Measurements from ENCODE around the gene DPYD. TPM values are rescaled to one million over a fixed set of nuclear protein-coding genes. Genes with fewer than 3 reads are reported as not detected.
"Not testable (repeated sequence)": the region's sequence is repeated elsewhere in the genome, so short reads cannot be mapped to it uniquely, and the experiment has no call there.

The DPYD gene
- polyA plus RNA-seq, 4 donors: 11.4 to 44.8 (median 16.7) TPM

DNA sequence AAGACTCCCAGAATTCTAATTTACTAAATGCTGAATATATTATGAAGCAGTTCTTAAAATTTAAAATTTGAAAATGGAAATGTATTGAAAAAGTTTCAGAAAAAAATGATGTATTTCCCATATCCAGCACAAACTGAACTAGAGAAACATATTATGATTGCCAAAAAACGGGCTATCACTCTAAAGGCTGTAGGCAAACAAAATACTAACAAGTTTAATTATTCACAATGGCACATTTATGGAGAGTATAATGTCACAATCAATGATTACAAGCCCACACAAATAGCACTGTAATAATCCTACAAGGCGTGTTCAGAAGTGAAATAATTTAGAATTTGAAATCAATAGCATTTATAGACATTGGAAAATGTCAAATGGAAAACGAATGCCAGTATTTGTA is 667.9 kb downstream of the DPYD start:
- DNase-seq (ENCODE audit: low read depth in 4 of 4, low spot score in 3 of 4): no peak

DNA sequence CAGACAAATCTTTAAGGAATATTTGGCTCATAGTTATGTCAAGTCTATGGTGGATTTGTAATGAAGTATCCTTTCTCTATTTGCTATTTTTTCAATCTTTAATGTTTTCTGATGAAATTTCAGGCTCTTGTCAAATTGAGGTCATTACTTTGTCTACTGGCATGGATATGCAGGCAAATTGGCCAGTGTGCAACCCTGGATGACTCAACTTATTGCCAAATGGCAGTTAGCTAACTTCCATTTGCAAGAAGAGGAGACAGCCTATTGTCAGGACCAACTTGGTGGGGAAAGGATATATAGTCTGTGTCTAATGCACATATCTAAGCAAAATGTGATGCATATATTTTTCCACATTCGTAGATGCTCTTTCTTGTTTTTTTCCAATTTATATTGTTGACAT is 668.8 kb downstream of the DPYD start:
- DNase-seq (ENCODE audit: low read depth in 4 of 4, low spot score in 3 of 4): no peak

DNA sequence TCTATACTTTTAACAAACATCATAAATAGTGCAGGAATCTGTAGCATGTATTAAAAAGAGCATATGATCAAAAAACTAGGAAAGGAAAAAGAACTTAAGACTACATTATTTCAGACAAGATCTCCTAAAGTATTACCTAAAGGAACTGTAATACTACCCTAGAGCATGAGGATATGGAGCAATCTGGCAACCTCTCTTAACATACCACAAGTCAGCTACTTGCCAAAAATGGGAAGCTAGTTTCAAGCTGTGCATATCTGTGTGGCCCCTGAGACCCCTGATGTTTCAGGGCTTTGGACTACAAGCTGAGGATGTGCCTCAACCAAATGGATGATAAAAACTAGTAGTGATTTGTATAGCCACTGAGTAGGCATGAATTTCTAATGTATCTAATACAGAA is 673.6 kb downstream of the DPYD start:
- DNase-seq (ENCODE audit: low read depth in 4 of 4, low spot score in 3 of 4): no peak

DNA sequence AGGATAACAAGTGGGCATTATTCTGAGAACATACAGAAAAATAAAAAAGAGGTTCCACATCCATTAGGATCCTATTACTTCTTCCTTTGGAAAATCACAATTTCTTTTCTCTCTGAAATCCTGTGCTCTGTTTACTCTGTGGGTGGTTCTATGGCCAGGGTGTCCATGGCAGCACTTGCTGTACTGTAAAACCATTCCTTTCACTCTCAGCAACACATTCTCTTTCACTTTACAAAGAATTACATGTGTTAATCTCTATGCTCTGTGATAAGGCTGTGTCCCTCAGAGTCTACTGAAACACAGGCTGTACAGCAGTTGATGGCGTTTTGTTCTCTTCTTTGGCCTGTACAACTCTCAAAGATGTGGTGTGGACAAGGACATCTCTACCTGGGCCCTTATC is 675.2 kb downstream of the DPYD start:
- DNase-seq (ENCODE audit: low read depth in 4 of 4, low spot score in 3 of 4): no peak

DNA sequence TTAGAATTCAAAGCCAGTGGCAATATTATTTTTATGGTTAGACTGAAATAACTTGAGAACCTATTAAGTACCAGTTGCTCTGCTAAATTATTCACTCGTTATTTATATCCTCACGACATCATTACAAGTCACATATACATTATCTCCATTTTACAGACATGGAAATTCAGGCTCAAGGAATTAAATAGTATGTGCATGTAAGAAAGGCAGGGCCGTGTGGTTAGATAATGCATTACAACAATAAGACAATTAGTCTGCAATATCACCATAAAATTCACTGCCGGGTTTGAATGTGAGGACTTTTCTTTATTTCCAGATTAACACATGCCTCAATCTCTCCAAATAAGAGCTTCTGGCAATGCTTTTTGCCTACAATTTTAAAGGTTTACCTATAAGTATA is 675.8 kb downstream of the DPYD start:
- DNase-seq (ENCODE audit: low read depth in 4 of 4, low spot score in 3 of 4): no peak

DNA sequence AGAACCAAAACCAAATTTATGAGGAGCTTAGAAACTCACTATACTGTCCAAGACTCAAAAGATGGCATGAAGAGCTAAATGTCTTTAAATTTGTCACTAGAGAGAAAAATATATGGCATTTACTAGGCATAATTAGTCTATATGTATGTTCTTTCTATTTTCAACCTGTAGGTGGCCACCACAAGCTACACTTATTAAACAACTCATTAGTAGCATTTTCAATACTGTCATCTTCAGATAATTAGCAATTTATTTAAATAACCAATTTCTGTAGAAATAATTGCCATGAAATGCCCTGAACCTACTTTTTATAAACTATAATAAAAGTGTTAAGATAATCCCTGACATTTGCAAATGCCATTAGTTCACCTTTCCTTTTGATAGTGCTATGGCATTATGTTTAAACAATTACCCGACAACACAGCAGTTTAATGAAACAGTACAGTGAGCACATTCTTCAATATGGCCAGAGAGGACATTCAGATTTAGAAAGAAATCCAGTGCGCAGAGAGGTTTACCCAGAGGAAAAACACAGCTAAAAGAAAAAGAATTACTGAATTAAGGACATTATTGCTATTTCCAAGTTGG is 676.8 kb downstream of the DPYD start:
- no peak for DNase-seq (ENCODE audit: low read depth in 4 of 4, low spot score in 3 of 4)

DNA sequence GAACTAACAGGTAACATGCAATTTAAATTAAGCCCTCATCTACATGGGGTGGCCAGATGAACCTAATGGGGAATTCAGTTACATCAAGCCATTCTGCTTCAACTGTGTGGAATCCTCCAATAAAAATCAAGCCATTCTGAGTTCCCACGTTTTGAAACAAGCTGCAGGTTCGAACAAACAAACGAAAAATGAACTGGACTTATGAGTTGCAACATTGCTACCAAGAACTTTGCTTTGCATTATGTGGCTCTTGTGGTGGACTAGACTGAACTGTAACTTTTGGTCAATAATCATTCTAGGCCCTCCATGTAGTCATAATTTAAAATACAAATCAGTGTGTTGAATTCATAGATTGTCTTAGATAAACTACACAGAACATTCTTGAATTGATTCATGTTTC is 682.0 kb downstream of the DPYD start:
- DNase-seq (ENCODE audit: low read depth in 4 of 4, low spot score in 3 of 4): no peak

DNA sequence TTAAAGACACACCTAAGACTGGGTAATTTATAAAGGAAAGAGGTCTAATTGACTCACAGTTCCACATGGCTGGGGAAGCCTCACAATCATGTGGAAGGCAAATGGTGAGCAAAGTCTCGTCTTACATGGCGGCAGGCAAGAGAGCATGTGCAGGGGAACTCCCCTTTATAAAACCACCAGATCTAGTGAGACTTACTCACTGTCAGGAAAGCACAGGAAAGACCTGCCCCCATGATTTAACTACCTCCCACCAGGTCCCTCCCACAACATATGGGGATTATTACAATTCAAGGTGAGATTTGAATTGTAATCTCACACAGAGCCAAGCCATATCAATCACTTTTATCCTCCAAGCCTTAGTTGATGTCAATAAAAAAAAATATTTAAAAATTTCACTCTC is 689.5 kb downstream of the DPYD start:
- DNase-seq (ENCODE audit: low read depth in 4 of 4, low spot score in 3 of 4): not testable (repeated sequence)

DNA sequence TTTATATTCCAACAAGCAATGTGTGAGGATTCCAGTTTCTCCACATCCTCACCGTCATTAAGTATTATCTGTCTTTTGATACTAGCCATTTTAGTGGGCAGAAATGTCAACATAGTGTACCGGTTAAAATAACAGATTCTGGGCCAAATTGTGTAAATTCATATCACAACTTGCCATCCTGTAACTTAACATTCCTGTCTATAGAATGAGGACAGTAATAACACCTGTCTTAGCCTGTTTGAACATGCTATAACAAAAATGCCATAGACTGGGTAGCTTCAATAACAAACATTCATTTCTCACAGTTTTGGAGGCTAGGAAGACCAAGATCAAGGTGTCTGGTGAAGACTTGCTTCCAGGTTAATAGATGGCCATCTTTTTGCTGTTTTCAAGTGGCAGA is 708.2 kb downstream of the DPYD start:
- no peak for DNase-seq (ENCODE audit: low read depth in 4 of 4, low spot score in 3 of 4)

DNA sequence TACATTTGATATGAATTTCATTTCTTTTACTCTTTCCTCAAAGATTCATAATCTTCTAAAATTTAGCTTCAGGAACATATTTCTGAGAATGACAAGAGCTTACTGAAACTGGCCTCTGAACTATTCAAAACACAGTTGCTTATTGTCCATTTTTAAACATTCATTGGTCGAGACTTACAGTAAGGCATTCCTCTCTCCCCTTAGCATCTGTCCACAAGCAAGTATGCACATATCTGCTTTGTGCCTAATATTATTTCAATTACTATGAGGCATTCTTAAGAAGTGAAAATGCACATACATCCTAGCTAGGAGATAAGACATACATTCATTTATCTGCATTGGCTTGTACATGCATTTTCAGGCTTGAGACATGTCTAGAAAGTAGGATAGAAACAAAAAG is 710.5 kb downstream of the DPYD start:
- DNase-seq (ENCODE audit: low read depth in 4 of 4, low spot score in 3 of 4): no peak

DNA sequence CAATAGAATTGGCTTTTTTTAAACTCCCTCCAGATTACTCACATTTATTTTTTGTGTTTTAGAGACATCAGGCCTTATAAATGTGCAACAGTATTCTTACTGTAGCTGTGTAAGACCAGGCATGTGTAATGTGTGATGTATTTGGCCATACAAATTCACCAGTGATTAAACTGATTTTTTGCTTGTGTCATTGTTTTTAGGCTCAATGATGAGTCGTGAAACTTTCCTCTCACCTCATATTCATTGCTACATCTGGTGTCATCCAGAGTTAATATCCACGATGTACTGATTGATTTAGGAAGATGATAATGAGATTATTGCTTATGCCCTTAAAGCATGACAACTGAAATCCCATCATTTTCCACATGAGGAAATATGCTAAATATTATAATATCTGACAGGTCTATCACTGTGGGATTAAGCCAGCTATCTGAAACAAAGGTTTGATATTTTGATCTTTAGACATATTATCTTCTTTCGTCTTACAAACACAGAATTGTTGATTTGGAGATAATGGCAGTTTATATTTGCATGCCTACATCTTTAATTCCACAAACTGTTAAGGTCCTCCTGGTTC is 711.4 kb downstream of the DPYD start:
- no peak for DNase-seq (ENCODE audit: low read depth in 4 of 4, low spot score in 3 of 4)

DNA sequence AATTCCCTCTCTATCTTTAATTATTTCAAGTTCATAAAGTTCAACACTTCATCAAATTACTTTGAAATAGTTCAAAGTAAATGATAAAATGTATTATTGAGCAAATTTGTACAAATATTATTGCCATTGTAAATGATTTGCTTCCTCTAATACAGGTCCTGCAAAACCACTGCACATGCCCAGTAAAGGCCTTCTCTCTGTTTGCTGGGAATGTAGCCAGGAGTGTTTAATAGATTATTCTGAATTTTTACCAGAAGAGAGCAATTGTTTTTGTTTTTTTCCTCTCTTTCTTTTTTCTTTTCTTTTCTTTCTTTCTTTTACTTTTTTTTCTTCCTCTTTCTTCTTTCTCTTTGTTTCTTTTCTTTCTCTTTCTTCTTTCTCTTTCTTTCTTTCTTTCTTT is 713.0 kb downstream of the DPYD start:
- no peak for DNase-seq (ENCODE audit: low read depth in 4 of 4, low spot score in 3 of 4)

DNA sequence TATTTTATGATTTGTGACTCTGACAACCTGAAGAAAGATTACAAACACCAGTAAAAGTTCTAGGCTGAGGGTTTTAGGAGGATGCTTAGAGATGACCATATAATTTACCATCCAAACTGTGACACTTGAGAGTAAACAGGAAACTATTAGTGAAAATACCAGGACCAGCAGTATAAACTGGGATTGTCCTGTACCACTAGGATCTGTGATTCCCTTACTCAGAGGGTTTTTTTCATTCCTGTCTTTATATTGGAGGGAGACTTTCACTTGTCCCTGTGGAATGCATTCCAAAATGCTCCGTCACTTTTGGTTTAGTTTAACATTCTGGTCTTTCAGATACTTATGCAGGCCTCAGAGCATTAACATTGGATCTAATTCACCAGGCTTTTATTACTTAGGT is 716.4 kb downstream of the DPYD start:
- no peak for DNase-seq (ENCODE audit: low read depth in 4 of 4, low spot score in 3 of 4)

DNA sequence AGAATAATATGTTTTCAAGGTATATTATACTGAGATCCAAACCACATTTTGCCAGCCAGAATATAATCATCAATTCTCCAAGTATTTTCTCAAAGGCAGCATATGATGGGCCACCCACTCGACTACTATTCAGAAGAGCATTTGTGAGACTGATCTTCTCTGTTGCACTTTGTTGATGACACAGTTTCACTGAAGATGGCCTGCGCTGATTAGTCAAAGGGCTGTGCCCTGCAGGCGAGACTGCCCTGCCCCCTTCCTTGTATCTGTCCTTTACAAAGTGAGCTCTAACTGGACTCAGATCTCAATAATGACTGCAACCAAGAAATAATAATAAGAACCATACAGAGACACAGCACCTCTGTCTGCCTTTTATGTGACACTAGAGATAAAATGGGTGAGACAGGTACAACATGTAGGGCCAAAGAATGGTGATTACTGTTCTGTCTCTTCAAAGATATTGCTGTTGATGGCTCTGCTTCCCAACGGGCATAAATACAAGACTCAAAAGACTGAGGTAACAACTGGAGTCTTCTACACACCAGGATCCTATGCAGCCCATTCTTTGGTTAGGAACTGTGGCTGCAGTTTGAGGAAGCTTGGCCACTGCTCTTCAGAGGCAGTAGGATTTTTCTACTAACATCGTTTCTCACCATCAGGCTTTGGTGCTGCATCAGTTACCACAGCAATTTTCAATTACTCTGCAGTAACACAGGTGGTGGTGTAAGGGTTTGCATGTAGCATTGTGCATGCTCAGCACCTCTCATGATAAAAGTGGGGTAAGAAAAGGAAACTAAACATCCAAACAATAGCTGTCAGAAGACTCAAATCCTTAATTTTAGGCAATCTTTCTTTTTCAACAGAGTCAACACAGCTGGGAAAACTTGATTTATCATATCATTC is 718.1 kb downstream of the DPYD start:
- no peak for DNase-seq (ENCODE audit: low read depth in 4 of 4, low spot score in 3 of 4)

DNA sequence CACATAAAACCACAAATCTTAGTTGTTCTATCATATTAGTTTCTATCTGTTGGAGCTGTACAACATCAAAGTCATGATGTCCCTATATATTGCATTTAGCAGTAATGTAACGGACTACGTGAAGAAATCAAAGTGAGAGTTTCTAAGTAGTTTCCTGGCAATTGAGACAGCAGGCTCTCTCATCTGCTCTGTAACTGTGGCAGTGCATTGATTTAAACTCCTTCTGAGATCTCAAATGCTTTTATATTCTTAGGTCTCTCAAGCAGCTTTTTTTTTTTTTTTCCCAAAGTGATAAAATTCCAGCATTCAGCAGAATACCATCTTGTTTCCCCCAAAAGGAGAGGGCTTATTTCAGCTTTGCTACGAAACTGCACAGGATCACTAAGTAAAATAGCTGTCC is 719.2 kb downstream of the DPYD start:
- no peak for DNase-seq (ENCODE audit: low read depth in 4 of 4, low spot score in 3 of 4)

DNA sequence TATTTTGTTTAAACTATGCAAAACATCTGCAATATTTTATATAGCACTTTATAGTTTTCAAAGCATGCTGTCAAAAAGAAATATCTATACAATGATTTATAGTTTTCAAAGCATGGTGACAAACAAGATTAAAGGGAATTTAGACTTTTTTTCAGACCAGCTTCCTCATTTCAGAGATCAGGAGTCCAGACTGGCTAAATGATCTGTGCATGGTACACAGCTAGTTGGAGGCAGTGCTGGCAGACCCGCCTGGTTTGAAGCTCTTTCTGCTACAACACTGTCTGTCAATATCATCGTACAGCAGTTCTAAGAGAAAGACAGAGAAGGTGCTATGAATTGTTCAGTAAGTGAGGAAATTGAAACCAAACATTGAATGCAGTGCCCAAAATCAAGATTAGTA is 720.2 kb downstream of the DPYD start:
- DNase-seq (ENCODE audit: low read depth in 4 of 4, low spot score in 3 of 4): no peak

DNA sequence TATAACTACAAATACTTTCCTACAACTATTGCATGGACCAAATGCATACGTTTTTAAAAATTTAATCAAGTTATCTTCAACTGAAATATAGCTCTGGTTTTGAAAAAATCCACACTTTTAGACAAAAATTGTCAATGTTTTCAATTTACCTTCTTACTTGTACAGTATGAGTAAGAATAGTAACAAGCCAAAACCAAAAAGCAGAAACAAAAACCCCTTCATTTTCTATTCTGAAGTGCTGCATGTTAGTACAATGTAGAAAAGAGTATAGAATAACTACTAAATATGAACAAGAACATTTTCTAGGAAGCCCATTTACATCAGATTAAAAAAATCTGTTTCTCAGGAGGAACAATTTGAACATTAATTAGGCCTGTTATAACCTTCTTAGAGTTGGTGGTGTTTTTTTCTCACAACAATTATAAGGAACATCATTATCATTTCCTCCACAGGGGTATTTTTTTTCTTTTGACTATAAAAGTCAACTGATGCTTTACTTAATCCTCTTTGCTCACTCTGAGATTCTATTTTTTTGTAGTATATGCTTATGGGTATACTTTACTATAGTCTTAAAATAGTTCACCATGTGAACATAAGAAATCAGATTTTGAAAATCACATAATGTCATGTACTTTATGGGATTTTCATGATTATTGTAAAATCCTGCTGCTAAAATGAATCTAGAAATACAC is 723.9 kb downstream of the DPYD start:
- no peak for DNase-seq (ENCODE audit: low read depth in 4 of 4, low spot score in 3 of 4)

DNA sequence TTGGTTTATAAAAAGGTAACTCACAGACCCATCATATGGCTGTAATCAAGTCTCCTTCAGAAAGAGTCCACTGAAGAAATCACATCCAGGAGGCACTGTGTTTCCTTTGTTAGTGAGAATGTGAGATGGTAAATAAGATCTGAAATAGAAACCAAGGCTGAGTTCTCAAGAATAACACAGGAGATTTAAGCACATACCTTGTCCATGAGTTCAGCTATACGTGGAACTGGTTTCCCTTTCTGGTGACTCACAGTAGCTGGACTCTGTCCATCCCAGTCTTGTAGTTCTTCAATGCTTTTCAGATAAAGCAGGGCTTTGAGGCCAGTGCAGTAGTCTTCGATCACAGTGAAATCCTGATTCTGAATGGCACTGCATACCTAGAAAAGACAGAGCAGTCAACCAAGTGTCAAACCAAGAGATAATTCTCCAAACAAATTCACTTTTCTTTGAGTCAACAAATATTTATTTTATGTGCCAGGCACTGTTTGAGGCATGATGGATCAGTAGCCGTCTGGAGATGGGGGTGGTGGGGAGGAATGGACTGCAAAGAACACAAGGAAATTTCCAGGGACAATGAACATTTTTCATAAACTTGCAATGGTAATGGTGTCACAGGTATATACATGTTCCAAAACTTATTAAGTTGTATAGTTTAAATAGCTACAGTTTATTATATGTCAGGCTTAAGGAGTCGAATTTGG is 727.8 kb downstream of the DPYD start:
- DNase-seq (ENCODE audit: low read depth in 4 of 4, low spot score in 3 of 4): no peak

DNA sequence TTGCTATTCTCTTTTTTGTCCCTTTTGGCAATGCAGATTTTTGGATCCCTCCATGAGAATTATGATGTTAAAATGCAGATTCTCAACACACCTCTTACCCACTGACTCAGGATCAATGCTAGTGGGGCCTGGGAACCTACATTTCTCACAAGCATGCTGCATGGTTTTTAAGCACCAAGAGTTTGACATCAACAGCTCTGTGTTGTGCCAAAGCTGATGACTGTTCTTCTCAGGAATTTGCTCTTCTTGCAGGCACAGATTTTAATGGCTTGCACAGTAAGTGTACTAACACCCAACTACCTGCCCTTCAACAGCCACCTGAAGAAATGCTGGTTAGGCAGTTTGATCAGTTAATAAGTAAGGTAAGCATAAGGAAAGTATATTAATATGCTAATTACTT is 730.5 kb downstream of the DPYD start:
- DNase-seq (ENCODE audit: low read depth in 4 of 4, low spot score in 3 of 4): no peak

DNA sequence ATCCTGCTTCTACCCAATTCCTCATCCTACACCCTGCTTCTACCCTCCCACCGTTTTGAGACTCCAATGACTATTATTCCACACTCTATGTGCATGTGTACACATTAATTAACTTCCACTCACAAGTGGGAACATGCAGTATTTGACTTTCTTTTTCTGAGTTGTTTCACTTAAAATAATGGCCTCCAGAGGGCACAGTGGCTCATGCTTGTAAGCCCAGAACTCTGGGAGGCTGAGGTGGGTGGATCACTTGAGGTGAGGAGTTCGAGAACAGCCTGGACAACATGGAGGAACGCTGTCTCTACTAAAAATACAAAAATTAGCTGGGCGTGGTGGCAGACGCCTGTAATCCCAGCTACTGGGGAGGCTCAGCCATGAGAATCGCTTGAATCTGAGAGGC is 734.5 kb downstream of the DPYD start:
- DNase-seq (ENCODE audit: low read depth in 4 of 4, low spot score in 3 of 4): no peak

Data from left renal pelvis (tissue), 4 donors.